DMS114 treated with DMSO at 0.1 percent for 48 hours (cell line): Measurements from ENCODE around the gene RPS6KA5.

Experiments used
- DNase-seq: peaks from one replicate; lab custom pipeline; 2025; ENCODE audit not compliant: unreplicated experiment; lab: John Stamatoyannopoulos, UW

RPS6KA5 gene

DNA sequence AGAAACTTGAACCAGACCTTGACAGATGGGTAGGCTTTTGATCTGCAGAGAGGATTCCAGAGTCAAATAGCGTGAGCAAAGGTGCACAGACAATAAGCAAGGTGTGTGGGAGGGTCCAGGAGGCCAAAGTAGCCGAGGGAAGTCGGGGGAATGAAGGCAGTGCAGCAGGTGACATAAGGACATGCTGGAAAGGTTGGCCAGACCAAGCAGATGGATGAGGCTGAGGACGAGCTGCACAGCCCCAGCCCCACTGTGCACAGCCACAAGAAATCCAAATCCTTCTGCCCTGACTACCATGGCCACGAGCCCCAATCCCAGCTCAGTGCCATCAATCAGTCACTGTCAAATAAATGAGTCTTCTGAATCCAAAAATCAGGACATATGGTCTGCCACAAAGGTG, 249.6 kb downstream of the RPS6KA5 start:
- DNase-seq = no peak

DNA sequence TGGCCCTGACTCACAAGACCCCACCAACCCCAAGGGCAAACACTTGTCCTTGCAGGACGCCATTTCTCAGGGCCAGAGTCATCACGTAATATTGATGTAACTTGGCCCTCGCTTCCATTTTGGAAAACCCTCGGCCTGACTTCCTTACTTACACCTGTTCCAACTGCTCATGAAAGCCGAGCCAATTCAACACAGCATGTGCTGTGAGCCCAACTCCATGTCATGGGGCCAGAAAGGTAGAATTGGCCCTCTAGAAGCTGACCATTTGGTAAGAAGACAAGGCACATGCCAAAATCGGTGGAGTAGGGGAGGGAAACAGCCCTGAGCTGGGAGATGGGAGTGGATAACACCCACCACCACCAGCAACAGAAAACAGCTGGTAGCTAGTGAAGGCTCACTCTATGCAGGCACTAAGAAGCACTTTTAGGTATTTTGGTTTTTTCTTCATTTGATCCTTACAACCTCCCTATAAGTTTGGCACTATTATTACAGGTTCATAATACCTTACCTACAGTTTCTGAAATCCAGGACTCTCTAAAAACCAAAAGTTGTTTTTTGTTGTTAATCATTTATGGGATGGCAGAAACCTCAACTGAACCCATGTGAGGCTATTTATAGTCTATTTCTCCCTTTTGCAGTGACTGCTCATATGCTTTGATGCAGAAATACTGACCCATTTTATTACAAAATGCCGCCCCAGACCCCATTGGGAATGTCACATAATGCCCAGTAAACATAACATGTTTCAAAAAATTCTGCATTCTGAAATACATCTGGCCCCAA, 250.7 kb downstream of the RPS6KA5 start:
- no peak for DNase-seq

DNA sequence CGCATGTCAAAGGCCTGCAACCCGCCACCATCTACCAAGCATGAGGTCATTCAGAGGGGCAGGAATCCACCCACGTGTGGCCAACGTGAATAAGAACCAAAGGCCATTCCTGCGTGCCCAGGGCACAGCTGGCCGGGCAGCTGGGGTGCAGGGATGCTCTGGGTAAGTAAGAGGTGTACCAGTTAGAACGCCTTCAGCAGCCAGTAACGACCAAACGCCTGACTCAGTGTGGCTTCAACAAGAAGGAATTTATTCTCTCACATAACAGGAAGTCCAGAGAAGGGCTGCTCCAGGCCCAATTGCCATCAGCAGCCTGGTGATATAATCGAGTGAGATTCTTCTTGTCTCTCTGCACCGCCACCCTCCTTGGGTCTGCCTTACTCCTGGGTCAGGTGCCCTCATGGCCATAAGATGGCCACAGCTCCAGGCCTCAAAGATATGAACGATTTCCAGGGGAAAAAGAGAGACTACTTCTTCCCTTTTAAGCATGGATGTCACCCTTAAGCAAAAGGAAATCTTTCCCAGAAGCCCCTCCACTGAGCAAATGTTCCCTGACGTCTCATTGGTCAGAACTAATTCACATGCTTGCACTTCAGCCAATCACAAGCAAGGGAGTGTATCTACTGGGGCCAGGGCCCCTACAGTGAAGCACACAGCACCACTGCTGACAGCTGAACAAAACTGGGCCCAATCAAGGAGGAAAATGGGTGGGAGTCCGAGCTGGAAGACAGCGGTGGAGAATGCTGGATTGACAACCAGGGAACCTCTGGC, 251.5 kb downstream of the RPS6KA5 start:
- DNase-seq = no peak

DNA sequence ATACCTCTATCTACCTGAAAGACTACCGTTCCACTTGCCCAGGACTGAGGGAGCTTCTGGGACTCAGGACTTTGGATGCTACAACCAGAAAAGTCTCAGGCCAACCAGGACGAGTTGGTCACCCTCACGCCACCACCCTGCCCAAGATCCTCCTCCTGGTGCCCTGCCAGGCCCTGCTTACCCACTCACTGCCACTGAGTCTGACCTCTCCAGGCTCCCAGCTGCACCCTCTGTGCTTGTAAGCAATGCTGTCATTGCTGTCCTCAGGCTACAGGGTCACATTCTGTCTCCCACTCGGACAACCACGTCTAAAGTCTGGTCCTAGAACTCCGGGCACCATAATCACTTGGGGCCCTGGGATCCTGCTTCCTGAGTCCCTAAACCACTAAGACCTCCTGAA, 253.4 kb downstream of the RPS6KA5 start:
- DNase-seq = no peak

DNA sequence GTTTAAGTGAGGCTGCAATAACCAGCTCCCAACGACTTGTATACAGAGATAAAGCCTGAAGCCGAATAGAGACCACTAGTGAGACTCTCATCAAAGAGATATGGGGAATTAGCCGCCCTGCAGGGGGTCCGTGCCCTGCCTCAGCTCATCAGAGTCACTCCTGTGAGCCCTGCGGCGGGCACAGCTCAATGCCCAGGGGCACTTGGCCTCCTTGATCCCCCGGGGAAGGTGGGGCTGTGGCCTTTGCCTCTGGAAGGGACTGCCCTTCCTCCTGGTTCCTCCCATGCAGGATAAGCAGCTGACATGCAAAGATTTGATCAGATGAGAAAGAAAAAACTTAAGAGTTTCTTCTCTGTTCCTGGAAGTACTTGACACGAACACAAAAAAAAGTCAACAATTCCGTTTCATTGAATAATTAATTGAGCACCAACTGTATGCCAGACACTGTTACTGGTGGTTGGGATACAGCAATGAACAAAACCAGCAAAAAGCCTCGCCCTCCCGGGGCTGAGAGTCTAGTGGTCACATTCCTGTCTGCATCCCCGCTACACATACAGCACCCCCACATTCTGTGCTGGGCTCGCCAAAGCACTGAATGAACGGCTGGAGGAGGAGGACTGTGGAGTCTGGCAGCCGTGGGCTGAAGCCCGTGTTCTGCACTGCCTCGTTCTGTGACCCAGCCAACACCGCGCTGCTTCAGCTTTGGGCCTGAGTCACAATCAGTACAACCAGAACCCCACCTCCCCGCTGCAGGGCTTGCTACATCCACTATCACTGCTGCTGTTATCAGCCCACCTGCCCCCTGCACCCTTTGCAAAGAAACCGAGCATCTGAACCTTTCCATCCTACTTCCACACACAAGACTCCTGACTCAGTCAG, 254.5 kb downstream of the RPS6KA5 start:
- DNase-seq = no peak

DNA sequence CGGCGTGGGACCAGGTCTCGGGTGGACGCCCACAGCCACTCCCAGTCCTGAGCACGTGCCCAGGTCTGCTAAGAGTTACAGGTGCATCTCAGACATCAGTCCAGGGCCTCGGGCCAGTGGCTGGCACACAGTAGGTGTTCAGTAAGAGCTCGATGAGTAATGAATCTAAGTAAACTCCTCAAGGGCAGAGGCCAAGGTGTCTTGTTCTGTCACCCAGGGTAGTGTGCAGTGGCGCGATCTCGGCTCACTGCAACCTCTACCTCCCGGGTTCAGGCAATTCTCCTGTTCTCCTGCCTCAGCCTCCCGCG, 255.4 kb downstream of the RPS6KA5 start:
- no peak for DNase-seq

DNA sequence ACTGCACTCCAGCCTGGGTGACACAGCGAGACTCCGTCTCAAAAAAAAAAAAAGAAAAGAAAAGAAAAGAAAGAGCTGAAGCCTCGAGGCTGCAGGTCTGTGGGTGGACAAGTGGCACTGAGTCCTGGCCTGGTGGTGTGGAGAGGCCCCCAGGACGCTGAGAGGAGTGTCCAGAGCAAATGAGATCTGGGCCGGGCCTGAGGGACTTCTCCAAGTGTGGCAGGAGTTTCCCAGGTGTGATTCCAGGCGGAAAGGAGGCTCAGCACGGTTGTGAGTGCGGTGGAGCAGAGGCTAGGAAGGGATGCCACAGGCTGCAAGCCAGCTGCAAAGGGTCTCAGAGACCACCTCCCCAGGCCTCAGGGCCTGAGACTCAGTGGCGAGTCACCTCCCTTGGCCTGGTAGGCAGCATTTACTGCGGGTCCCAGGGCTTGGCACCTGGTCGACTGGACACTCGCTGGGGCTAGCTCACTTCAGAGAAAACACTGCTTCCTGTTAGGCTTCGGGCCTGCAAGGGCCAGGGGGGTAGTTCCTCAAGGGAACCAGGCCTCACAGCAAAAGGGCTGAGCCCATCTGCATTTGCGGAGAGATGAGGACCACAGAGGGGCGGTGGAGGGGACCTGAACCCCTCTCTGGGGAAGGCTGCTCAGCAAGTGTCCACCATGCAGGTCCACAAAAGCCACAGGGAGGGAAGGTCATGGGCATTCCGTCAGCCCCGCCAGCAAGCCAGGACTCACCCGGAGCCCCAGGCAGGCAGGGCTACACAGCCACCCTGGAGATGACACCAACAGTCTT, 256.0 kb downstream of the RPS6KA5 start:
- no peak for DNase-seq

DNA sequence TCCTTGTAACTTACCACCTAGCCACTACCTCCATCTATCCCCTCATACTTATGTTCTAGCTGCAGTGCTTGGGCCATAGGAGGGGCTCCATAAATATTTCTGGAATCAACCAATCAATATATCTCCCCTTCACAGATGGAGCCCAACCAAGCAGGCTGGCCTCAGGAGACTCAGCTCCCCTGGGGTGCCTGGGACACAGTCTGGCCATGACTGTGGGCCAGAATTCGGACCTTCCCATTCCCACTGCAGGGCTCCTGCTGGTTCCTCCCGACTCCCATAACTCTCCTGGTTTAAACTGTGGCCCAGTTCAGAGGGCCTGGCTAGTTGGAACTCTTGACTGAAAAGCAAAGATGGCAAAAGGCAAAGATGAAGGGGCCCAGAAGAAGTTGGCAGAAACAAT, 257.2 kb downstream of the RPS6KA5 start:
- DNase-seq = no peak

DNA sequence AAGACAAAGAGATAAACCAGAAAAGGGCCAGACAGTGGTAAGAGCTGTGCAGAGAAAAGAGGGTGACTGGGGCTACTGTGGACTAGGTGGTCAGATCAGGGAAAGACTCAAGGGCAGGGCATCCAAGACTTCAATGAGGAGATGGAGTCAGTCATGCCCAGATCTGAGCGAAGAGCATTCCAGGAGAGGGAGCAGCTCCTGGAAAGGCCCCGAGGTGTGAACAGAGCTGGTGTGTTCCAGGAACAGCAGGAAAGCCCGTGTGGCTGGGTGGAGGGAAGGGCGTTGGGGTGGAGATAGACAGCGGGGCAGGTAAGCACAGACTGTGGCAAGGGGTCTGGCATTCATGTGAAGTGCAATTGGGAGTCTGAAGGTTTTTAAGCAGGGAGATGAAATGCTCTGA, 261.0 kb downstream of the RPS6KA5 start:
- no peak for DNase-seq

DNA sequence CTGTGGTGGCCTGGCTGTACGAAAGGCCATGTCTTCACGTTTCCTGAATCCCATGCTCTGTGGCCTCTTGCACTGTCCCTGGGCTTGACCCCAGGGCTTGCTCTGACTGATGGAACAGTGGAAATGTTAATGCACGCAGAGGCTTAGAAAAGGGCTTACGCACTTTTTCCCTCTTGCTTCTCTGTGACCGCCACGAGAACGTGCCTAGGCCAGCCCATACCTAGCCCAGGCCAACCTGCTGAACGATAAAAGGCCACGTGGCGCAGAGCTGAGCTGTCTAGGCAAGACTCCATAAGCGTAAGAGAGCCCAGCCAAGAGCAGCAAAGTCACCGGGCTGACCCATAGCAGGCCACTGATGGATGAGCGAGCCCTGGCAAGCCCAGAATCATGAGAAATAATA, 262.5 kb downstream of the RPS6KA5 start:
- no peak for DNase-seq
